CD4-positive, alpha-beta T cell treated with Interferon gamma for 1 hour (primary cell): ENCODE data around the gene SNU13.
"Not testable (repeated sequence)": the region's sequence is repeated elsewhere in the genome, so short reads cannot be mapped to it uniquely, and the experiment has no call there.

ENCODE experiments used
- DNase-seq: peaks from one replicate; pipeline ENCODE4 v3.0.0-alpha.2; 2020

Gene SNU13

DNA sequence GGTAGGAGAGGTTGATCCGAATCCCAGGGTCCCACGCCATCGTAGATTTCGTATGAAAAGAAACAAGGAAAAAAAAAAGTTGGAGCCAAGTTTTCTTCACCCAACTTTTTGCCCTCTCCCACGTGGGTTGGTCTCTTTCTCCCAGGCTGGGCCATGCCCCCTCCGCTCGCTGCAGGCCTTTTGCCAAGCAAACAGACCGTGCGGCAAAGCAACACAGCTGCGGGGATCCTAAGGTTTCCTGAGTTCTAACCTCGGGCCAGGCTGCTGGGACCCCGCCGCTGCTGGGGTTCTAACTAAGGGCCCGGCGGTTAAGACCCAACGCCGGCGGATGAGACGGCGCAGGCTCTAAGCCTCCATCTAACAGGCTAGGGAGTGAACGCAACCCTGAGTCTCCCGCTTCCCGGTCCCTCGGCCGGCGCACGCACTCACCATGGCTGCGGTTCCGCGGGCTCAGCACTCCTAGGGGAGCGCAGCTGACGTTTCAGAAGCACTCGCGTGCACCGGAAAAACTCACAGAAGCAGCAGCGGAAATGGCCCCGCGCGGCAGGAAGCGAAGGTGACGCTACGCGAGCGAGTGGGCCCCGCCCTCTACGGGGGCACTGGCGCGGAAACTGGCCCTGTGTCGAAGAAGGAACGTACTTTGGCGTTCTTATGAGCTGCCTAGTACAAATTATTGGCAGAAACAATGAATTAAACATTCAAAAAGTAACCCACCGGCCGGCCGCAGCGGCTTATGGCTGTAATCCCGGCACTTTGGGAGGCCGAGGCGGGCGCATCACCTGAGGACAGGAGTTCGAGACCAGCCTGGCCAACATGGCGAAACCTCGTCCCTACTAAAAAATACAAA lies at the start of gene SNU13:
SNU13 (minus strand) TSS at position 503 of the 847 bp plus-strand sequence; CDS start at position 432, 71 bp downstream.
- DNase-seq: peak; percentile 91

DNA sequence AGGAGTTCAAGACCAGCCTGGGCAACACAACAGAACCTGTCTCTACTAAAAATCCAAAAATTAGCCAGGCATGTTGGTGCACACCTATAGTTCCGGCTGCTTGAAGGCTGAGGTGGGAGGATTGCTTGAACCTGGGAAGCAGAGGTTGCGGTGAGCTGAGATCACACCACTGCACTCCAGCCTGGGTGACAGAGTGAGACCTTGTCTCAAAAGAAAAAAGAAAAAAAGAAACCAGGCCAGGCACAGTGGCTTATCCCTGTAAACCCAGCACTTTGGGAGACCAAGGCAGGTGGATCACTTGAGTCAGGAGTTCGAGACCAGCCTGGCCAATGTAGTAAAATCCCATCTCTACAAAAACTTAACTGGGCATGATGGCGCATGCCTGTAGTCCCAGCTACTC lies 44.6 kb upstream of the SNU13 start:
- not testable (repeated sequence) for DNase-seq

DNA sequence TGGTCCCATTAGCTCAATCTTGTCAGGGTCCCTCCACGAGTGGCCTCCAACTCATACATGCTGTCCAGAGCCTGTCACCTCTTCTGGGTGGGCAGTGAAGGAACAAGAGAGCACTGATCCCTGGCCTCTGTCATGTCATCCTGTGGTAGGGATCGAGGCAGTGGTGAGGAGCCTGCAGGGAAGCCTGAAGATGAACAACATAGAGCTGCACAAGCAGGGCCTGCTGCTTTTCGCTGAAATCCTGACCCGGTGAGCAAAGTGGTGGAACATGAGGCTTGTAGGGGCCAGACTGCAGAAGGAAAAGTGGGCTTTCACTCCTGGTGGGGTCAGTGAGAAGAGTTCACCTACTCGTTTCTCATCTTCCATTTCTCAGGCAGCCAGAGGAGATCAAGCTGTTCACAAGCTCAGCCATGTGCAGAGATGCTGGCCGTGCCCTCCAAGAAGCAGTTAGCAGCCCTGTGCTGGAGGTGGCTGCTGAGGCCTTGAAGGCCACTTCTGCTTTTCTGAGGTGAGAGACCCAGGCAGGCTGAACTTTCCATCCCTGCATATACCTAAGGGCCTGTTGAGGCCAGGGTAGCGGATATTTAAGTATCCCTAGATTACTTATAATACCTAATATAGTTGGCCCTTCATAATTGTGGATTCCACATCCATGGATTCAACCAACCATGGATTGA lies 43.6 kb upstream of the SNU13 start:
- no peak for DNase-seq

DNA sequence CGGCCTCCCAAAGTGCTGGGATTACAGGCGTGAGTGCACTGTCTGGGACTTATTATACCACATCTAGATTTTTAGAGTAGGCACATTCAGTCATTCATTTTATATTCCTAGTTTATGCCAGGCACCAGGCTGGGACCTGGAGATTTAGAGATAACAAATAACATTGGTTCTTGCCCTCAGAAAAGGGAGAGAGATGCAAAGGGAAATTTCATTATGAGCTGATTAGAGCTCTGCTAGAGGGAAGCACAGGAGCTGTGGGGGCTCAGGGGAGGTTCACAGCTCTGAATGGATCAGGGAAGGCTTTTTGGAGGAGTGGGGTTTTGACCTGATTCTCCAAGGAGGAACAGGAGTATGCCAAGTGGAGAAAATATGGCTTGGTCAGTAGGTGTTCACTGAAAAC lies 42.9 kb upstream of the SNU13 start:
- DNase-seq: no peak

DNA sequence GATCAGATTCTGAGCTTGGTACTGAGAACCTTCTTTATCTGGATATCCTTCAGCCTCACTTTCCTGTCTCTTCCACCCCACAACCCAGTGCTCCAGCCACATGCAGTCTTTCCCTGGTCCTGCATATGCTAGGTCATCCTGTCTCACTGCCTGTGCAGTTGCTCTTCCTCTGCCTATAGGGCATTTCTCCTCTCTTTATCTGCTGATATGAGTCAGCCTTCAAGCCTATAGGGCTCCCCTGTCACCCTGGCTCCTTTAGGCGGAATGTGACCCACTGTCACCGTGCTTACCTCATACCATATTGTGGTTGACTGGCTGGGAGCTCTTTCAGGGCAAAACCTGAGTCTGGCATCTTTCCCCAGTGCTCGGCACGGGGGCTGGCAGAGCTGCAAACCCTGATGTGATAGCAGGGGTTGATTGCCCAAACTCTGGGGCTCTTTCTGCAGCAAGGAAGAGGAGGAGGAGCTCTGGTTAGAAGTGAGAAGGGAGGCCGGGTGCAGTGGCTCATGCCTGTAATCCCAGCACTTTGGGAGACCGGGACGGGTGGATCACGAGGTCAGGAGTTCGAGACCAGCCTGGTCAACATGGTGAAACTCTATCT lies 36.9 kb upstream of the SNU13 start:
- no peak for DNase-seq

DNA sequence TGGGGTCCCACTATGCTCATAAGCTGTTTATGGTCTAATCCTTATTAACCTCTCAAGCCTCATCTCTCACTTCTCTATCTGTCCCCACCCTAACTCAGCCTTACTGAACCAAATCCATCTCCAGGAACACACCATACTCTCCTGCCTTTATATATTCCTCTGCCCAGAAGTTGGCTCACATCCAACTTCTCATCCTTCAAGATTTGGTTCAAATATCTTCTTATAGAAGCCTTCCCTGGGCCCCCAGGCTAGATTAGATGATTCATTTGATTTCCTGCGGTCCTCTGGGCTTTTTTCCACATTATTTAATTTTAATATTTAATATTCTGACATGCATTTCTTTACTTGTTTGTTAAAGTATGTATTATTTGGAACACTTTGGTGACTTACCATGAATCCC lies 33.8 kb upstream of the SNU13 start:
- no peak for DNase-seq

DNA sequence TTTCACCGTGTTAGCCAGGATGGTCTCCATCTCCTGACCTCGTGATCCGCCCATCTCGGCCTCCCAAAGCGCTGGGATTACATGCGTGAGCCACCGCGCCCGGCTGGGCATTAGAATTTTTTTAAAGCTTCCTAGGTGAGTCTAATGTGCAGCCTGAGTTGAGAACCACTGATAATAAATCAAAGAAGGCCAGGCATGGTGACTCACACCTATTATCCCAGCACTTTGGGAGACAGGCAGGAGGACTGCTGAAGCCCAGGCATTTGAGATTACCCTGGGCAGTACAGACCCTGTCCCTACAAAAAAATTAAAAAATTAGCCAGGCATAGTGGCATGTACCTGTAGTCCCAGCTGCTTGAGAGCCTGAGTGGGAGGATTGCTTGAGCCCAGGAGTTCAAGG lies 24.3 kb upstream of the SNU13 start:
- DNase-seq: no peak

DNA sequence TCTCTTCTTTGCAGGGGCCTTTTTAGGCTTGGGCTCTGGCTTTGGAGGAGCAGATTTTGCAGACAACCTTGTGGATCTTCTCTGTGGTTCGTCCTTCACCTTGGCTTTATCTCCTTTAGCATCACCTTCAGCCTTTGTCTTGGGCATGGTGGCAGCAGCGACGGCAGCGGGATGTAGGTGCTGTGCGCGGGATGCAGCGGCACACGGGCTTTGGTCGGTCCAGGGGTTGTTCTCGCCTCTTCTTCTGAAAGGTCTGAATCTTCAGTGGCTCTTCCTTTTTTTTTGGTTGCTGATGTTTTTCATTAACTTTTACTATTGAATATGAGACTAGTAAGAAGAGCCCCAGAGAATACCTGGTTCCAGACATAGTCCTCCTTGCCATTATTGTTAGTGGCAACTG lies 20.7 kb upstream of the SNU13 start:
- DNase-seq: no peak

DNA sequence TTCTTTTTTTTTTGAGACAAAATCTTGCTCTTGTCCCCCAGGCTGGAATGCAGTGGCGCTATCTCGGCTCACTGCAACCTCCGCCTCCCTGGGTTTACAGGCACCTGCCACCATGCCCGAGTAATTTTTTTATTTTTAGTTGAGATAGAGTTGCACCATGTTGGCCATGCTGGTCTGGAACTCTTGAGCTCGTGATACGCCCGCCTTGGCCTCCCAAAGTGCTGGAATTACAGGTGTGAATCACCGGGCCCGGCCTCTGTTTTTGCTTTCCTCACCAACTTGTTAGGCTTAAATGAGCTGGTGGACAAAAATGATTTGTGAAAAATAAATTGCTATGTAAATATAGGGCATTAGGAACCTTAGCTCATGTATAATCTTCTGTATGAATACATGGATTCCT lies 14.1 kb upstream of the SNU13 start:
- DNase-seq: no peak

DNA sequence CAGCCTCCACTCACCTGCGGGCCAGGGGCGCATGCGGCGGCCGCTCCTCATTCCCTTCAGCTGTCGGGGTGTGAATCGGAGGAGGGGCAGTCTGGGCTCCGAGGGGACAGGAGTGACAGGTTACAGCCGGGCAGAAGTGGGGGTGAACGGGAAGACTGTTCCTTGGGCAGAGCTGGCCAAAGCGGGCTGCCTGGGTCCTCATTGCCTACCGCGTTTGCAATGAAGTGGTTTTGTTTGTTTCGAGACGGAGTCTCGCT lies 11.4 kb upstream of the SNU13 start:
- DNase-seq: no peak

DNA sequence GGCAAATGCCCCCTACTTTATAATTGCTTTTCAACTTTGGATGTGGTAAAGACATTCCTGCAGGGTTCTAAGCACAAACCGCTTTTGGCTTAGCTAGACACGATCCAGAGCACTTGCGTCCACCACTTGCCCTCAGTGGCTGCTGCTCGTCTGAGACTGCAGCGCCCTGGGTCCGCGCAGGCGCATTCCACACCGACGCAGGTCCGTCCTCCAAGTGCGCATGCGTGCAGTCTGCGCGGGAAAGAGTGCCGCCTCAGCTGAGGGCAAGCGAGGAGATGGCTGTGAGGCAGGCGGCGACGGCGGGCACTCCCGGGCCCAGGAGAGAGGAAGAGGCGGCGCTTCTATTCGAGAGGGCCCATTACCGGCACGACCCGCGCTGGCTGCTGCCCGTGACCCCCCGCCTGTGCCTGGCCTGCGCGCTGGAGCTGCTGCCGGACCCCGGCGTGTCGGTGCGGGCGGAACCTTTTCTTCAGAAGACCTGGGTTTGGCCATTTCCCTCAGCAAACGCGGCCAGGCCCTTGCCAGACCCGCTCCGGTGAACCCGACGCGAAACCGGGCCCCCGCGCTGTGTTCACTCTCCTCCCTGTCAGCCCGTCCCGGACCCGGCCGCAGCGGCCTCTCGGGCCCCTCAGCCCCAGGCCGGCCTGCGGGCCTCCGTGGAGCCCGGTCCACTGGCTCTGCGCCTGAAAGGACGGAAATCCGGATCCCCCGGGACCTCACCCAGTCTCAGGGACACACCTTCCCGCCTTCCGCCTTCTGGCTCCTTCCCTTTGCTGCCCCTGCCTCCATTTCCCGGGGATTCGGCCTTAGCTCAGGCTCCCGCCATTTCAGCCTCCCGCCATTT lies 10.8 kb upstream of the SNU13 start, which contains the start of gene MEI1:
MEI1 (plus strand) TSS at position 240 of the 844 bp plus-strand sequence; CDS start at position 276, 36 bp downstream.
- DNase-seq: peak; percentile 91

DNA sequence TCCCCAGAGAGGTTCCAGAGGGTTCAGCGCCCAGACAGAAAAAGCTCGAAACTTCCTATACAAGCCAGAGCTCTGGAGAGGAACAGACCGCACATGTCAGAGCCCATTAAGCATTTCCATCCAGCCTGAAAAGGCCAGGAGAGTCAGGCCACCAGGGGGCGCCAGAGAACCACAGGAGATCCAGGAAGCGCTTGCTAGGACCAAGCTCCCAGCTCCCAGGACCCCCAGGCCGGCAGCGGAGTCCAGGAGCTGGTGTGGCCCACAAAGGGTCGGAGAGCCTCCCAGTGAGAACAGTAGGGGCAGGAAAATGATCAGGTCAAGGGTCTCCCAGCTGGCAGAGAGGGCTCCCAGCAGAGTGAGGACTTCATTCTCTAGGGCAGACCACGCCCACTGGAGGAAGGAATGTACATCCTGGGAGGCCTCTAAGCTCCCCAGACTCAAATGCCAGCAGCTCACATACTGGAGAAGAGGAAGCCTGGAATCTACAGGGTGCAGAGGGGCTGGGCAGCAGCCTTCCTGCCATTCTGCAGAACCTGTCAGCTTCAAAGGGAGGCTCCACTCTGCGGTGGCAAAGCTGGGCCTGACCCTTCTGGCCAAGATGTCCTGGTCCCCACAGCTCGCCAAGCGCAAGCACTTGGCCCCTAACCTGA lies 8.6 kb upstream of the SNU13 start:
- DNase-seq: peak; percentile 81

DNA sequence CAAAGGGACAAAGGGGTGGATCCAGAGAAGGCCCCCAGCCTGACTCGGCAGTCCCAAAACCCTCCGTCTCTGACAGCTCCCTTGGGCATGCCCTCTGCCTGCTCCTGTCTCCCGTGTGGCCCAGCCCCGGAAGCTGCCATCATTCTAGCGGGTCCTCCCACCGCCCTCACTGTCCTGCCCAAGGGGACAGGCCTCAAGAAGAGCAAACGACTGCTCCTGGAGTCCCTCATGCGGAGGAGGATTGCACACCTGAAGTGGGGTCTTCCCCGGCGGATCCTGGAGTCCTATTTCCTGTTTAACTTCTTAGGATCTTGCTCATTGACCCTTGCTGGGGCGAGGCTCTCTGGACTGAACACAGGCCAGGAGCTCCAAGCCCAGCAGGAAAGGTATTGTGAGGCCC lies 8.0 kb upstream of the SNU13 start:
- DNase-seq: no peak

DNA sequence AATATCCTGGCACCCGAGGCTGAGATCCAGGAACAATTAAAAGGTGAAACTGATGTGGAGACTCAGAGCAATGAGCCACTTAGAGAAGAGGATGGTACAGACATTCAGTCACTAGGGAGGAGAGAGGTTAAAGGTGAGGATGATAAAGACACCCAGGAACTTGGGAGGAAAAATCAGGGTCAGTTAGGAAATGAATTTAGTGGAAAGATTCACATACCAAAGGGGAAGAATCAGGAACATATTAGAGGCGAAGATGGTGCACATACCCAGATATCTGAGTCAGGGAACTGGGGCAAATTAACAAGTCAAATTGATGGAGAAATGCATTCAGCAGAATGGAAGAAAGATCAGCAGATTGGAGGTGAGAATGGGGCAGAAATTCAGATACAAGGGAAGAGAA lies 6.5 kb upstream of the SNU13 start:
- no peak for DNase-seq

DNA sequence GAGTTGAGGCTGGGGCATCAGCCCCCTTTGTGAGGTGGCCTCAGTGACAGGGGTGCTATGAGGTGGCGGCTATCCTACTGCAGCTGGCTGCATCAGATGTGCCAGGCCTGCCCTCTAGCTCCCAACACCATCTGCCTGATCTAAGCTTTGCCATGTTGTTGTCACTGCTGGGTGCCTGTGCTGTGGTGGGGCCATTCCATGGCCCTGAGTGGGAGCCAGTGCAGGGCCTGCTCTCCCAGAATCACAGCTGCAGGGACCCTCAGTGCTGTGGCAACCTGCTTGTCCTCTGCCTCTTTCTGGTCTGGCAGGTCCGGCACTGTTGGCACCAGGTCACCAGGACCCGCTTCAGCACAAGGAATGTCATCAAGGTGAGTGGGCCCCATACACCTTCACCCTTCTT lies 1.8 kb upstream of the SNU13 start:
- DNase-seq: no peak

DNA sequence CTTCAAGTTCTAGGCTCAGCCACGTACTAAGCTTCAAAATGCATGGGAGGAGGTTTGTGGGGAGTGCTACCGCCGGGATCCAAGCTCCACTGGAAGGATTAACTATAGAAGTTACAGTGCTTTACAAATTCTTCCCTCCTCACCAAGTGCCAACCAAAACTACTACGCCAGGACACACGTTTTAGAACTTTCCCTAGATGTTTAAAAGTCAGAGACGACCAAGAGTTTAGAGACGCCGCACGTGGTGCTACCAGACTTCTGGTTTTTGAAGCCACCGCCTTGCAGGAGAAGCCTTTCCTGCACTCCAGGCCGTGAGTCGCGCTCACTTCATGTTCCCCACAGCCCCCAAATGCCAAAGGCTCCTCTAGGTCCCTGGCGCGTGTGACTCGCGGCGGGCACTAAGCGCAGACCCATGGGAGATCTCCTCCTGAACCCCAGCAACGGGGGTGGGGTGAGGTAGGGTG lies 734 bp downstream of the SNU13 start:
- no peak for DNase-seq

DNA sequence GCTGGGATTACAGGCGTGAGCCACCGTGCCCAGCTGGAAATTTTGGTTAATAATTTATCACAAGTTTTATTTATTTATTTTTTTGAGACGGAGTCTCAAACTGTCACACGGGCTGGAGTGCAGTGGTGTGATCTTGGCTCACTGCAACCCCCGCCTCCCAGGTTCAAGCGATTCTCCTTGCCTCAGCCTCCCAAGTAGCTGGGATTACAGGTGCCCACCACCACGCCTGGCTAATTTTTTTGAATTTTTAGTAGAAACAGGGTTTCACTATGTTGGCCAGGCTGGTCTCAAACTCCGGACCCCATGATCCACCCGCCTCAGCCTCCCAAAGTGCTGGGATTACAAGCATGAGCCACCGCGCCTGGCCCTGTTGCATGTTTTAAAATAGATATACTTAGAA lies 1.8 kb downstream of the SNU13 start:
- DNase-seq: not testable (repeated sequence)

DNA sequence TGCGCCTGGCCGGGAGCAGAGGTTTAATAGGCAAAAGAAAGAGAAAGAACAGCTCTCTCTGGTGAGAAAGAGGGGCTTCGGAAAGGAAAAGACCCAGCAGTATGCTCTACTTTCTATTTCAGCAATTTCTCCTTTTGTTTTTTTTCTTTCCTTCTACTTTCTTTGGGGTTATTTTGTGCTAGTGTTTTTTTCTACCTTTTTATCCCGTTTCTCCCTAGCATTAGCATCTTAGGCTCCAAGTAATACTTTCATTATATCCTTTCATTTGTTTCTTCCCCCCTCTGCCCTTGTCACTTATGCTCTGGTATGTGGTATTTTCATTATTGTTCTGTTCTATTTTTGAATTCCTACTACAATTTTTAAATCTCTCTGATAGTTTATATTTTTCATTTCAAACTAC lies 4.5 kb downstream of the SNU13 start:
- DNase-seq: no peak

DNA sequence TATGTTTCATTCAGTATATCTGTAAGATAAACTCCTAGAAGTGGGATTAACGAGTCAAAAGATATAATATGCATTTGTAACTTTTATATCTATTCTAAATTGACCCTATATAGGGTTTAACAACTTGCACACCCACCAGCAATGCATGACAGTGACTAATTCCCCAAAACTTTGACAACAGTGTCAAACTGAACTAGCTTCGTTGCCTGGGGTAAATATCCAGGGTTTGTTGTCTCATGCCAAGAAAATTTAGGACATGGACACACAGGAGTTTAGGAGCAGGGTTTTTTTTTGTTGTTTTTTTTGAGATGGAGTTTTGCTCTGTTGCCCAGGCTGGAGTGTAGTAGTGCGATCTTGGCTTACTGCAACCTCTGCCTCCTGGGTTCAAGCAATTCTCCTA lies 5.1 kb downstream of the SNU13 start:
- no peak for DNase-seq

DNA sequence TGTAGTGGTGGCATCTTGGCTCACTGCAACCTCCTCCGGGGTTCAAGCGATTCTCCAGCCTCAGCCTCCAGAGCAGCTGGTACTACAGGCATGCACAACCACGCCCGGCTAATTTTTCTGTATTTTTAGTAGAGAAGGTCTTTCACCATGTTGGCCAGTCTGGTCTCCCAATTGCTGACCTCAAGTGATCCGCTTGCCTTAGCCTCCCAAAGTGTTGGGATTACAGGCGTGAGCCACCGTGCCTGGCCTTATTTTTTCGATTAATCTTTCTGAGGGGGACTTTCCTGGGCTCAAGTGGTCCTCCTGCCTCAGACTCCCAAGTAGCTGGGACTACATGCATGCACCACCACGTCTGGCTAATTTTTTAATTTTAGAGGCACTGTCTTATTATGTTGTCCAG lies 5.6 kb downstream of the SNU13 start:
- no peak for DNase-seq

DNA sequence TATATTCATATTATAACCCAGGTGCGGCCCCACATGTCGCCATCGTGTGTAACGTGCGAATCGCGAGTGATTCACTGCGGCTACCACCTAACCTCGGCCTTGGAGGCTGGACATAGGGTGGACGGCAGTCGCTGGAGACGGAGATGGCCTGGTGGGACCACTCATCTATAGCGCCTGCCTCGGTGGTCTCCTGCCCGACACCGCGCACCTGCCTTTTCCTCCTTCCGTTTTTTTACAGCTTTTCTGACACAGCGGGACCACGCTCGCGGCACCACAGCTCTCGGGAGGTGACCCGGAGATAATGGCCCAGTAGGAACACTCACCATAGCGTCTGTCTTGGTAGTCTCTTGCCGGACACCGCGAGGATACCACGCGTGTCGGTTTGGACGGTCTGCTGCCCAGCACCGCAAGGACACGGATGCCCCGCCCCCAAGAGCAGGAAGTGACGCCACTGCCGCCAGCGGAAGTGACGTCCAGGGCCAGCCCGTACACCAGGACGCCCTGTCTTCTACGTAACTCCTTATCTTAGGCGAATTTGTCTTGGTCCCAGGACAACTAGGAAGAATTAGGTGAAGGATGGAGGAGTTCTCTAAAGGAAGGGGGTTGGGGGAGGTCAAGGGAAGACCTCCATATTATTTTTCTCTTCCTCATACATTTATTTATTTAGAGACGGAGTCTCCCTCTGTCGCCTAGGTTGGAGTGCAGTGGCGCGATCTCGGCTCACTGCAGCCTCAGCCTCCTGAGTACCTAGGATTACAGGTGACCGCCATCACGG lies 6.4 kb downstream of the SNU13 start:
- peak; percentile 88 for DNase-seq

DNA sequence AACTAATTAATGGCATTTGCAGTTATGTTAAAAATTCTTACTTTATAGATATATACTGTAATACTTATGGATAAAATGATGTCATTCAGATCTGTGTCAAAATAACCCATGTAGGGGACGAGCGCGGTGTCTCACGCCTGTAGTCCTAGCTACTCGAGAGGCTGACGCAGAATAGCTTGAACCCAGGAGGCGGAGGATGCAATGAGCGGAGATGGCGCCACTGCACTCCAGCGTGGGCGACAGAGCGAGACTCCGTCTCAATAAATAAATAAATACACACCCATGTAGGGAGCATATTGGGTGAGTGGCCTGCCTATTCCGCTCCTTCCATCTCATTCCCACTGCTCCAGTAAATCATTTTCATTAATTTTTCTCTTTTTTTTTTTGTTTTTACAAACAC lies 7.1 kb downstream of the SNU13 start:
- DNase-seq: peak; percentile 53
